PC-9 (cell line): ENCODE data around the gene CKAP5. TPM values are rescaled to one million over a fixed set of nuclear protein-coding genes. Genes with fewer than 3 reads are reported as not detected.

Source experiments
- BruUV-seq: library from RNA; stranded (reverse); fragments of 400-500 nt; replicated peaks from 2 replicates; lab custom pipeline; 2021; lab: Mats Ljungman, UMichigan
- CTCF ChIA-PET: fragments of 300-600 bp; sonication (Branson Sonifier 250); formaldehyde crosslinking; loops from one replicate; lab custom pipeline; 2022; ENCODE audit warnings: antibody characterized with exemption; lab: Charles Lee
- POLR2A ChIA-PET: fragments of 300-600 bp; sonication (Branson Sonifier 250); formaldehyde crosslinking; loops from one replicate; lab custom pipeline; 2022; ENCODE audit warnings: antibody characterized with exemption; ENCODE audit not compliant: unreplicated experiment; lab: Charles Lee
- DNase-seq, 2 experiments: peaks; one replicate each; pipeline versions ENCODE4 v3.0.0 to v3.0.0-alpha.2; 2015 to 2022; ENCODE audit warnings: mixed read lengths in 1 of 2
- H2AFZ ChIP-seq: fragments of 200-600 bp; sonication (generic); 2 replicates; pipeline ENCODE4 v1.8.1; 2017; ENCODE audit warnings: antibody characterized with exemption
- H3F3A ChIP-seq: fragments of 200-600 bp; sonication (generic); 2 replicates; pipeline ENCODE4 v1.8.1; 2017; ENCODE audit warnings: antibody characterized with exemption, mild to moderate bottlenecking, low read depth; ENCODE audit not compliant: insufficient read depth
- H3K27ac ChIP-seq: fragments of 200-600 bp; sonication (generic); 2 replicates; pipeline ENCODE4 v1.6.1; 2016; ENCODE audit warnings: mixed run types
- H3K27me3 ChIP-seq: fragments of 200-600 bp; sonication (generic); 2 replicates; pipeline ENCODE4 v1.6.1; 2016; ENCODE audit warnings: low read depth, mixed run types; ENCODE audit not compliant: insufficient read depth
- H3K36me3 ChIP-seq: fragments of 200-600 bp; sonication (generic); 2 replicates; pipeline ENCODE4 v1.6.1; 2016; ENCODE audit warnings: low read depth, mixed run types
- H3K4me1 ChIP-seq: fragments of 200-600 bp; sonication (generic); replicated peaks from 2 replicates; pipeline ENCODE4 v1.6.1; 2016; ENCODE audit warnings: mixed run types; ENCODE audit not compliant: insufficient read depth
- H3K4me2 ChIP-seq: fragments of 200-600 bp; sonication (generic); 2 replicates; pipeline ENCODE4 v1.6.1; 2017; ENCODE audit warnings: mixed run types
- H3K4me3 ChIP-seq: fragments of 200-600 bp; sonication (generic); 2 replicates; pipeline ENCODE4 v1.6.1; 2016; ENCODE audit warnings: mixed run types
- H3K79me2 ChIP-seq: fragments of 200-600 bp; sonication (generic); 2 replicates; pipeline ENCODE4 v1.6.1; 2017; ENCODE audit warnings: low read depth, mixed run types
- H3K9me2 ChIP-seq: fragments of 200-600 bp; sonication (generic); 2 replicates; pipeline ENCODE4 v1.8.1; 2017; ENCODE audit warnings: mild to moderate bottlenecking; ENCODE audit not compliant: insufficient read depth
- H3K9me3 ChIP-seq: fragments of 200-600 bp; sonication (generic); 2 replicates; pipeline ENCODE4 v1.8.1; 2016; ENCODE audit warnings: low read depth; ENCODE audit not compliant: insufficient read depth
- H4K20me1 ChIP-seq: fragments of 200-600 bp; sonication (generic); 2 replicates; pipeline ENCODE4 v1.8.1; 2017; ENCODE audit not compliant: insufficient read depth
- CTCF ChIP-seq: fragments of 200-600 bp; sonication (generic); conservative IDR thresholded peaks from 2 replicates; pipeline ENCODE4 v1.6.1; 2017; ENCODE audit warnings: mixed run types, antibody characterized with exemption, mild to moderate bottlenecking, moderate library complexity
- EZH2 ChIP-seq: fragments of 200-600 bp; sonication (generic); IDR thresholded peaks from 2 replicates; pipeline ENCODE4 v1.8.0; 2017; ENCODE audit warnings: antibody characterized with exemption, low read depth
- intact Hi-C: fragments of 100-400 bp; cut with micrococcal nuclease; formaldehyde crosslinking; loops from one replicate; pipeline ENCODE4 v1.10.0; 2022; ENCODE audit not compliant: unreplicated experiment
- total RNA-seq: library from RNA; stranded (reverse); gene quantifications from 2 replicates; pipeline ENCODE4 v1.2.3, GENCODE V29; 2021

The CKAP5 gene
- total RNA-seq, 1 experiment from 2014 or later = 195 TPM

- no peaks in the 10 kb centered on the region for H4K20me1 ChIP-seq
- H3K4me3 ChIP-seq = no peak overlapping the region
- TF ChIP-seq CTCF (no peak), EZH2 (no peak)
- no peaks in the 10 kb centered on the region for H3K9me3 ChIP-seq
- H3F3A ChIP-seq = 0 out of 2 replicates have a peak, but pooled peaks cover 6% of the 10 kb centered on the region
- BruUV-seq = no TSS peak
- ChIA-PET CTCF (no interaction called here), POLR2A (no interaction called here)
- no peaks in the 10 kb centered on the region for H3K36me3 ChIP-seq
- no peak overlapping the region for H3K4me2 ChIP-seq
- H3K4me1 ChIP-seq = no peaks in the 10 kb centered on the region
- DNase-seq = no peak
- no peak overlapping the region for H3K27ac ChIP-seq
- intact Hi-C loops = loop anchor here (1.0 kb wide), 4 partner anchors 264 to 466 kb away; no protein-coding TSS in a partner anchor
- no peaks in the 10 kb centered on the region for H3K9me2 ChIP-seq
- no peak overlapping the region for H2AFZ ChIP-seq
- H3K79me2 ChIP-seq = no peaks in the 10 kb centered on the region
- H3K27me3 ChIP-seq = no peaks in the 10 kb centered on the region
These were observed 43.2 kb upstream of the CKAP5 start for GRCh38 chr11:46889251-46889650.

- intact Hi-C loops = loop anchor here (1.0 kb wide), 4 partner anchors 265 to 467 kb away; no protein-coding TSS in a partner anchor
- no peak overlapping the region for H3K27ac ChIP-seq
- no peaks in the 10 kb centered on the region for H3K79me2 ChIP-seq
- H3K27me3 ChIP-seq = no peaks in the 10 kb centered on the region
- no peaks in the 10 kb centered on the region for H3K4me1 ChIP-seq
- H4K20me1 ChIP-seq = no peaks in the 10 kb centered on the region
- H3K36me3 ChIP-seq = no peaks in the 10 kb centered on the region
- no peaks in the 10 kb centered on the region for H3K9me3 ChIP-seq
- no peak overlapping the region for H3K4me3 ChIP-seq
- no peaks in the 10 kb centered on the region for H3K9me2 ChIP-seq
- POLR2A ChIA-PET = interaction anchor here (0.6 kb wide), 1 partner anchor 25 kb away, joined by 8 read pairs; no protein-coding TSS in a partner anchor
- CTCF ChIA-PET = no interaction called here
- DNase-seq = no peak
- H3K4me2 ChIP-seq = no peak overlapping the region
- H2AFZ ChIP-seq = no peak overlapping the region
- TF ChIP-seq EZH2 (no peak), CTCF (no peak)
- 0 out of 2 replicates have a peak, but pooled peaks cover 6% of the 10 kb centered on the region for H3F3A ChIP-seq
- BruUV-seq = no TSS peak
These were observed 42.6 kb upstream of the CKAP5 start for GRCh38 chr11:46888636-46889035.

GRCh38 chr11:46886211-46886610, 40.1 kb upstream of the CKAP5 start:
- no peaks in the 10 kb centered on the region for H4K20me1 ChIP-seq
- no peak overlapping the region for H3K4me2 ChIP-seq
- no peak overlapping the region for H3K4me3 ChIP-seq
- no peak overlapping the region for H2AFZ ChIP-seq
- H3K27me3 ChIP-seq = no peaks in the 10 kb centered on the region
- intact Hi-C loops = no loop called here
- no peaks in the 10 kb centered on the region for H3K9me3 ChIP-seq
- no peaks in the 10 kb centered on the region for H3K4me1 ChIP-seq
- ChIA-PET POLR2A (no interaction called here), CTCF (interaction anchor here (0.7 kb wide), 1 partner anchor 668 kb away, joined by 3 read pairs; no protein-coding TSS in a partner anchor)
- H3F3A ChIP-seq = 0 out of 2 replicates have a peak, but pooled peaks cover 6% of the 10 kb centered on the region
- DNase-seq = no peak
- no peaks in the 10 kb centered on the region for H3K36me3 ChIP-seq
- no peaks in the 10 kb centered on the region for H3K9me2 ChIP-seq
- TF ChIP-seq CTCF = no peak
- no peak for TF ChIP-seq EZH2
- no TSS peak for BruUV-seq
- H3K27ac ChIP-seq = no peak overlapping the region
- H3K79me2 ChIP-seq = no peaks in the 10 kb centered on the region
